WTC11 (cell line): ENCODE data around the gene TFAP2B.

Source experiments
- ATF2 ChIP-seq: sonication (generic); formaldehyde crosslinking; IDR thresholded peaks from 2 replicates; pipeline ENCODE4 v1.8.1; 2022; ENCODE audit warnings: low read depth, missing genetic modification reagents, borderline replicate concordance
- ATF3 ChIP-seq: sonication (generic); formaldehyde crosslinking; conservative IDR thresholded peaks from 2 replicates; pipeline ENCODE4 v1.8.1; 2022; ENCODE audit warnings: mild to moderate bottlenecking, missing genetic modification reagents
- CTCF ChIP-seq: fragments of 200-600 bp; IDR thresholded peaks from 2 replicates; pipeline ENCODE4 v1.8.0; 2022; ENCODE audit warnings: antibody characterized with exemption
- ESRRA ChIP-seq: sonication (generic); formaldehyde crosslinking; IDR thresholded peaks from 2 replicates; pipeline ENCODE4 v1.8.1; 2022; ENCODE audit warnings: mild to moderate bottlenecking, missing genetic modification reagents, borderline replicate concordance
- FOXP1 ChIP-seq: sonication (generic); formaldehyde crosslinking; IDR thresholded peaks from 2 replicates; pipeline ENCODE4 v1.8.0; 2022; ENCODE audit warnings: missing genetic modification reagents, mild to moderate bottlenecking, moderate library complexity, borderline replicate concordance
- MAX ChIP-seq: sonication (generic); formaldehyde crosslinking; IDR thresholded peaks from 2 replicates; pipeline ENCODE4 v1.8.0; 2022; ENCODE audit warnings: mild to moderate bottlenecking, missing genetic modification reagents
- MXD4 ChIP-seq: fragments of 250-450 bp; sonication (Bioruptor Pico); IDR thresholded peaks from 2 replicates; pipeline ENCODE4 v1.8.0; 2021; ENCODE audit warnings: mild to moderate bottlenecking, moderate library complexity, borderline replicate concordance
- STAT6 ChIP-seq: sonication (generic); formaldehyde crosslinking; conservative IDR thresholded peaks from 2 replicates; pipeline ENCODE4 v1.8.1; 2023; ENCODE audit warnings: mild to moderate bottlenecking, low read depth, missing genetic modification reagents, moderate library complexity
- USF2 ChIP-seq: sonication (generic); formaldehyde crosslinking; IDR thresholded peaks from 2 replicates; pipeline ENCODE4 v1.8.1; 2023; ENCODE audit warnings: mild to moderate bottlenecking, missing genetic modification reagents, moderate library complexity
- ZBTB43 ChIP-seq: sonication (generic); formaldehyde crosslinking; IDR thresholded peaks from 2 replicates; pipeline ENCODE4 v1.8.1; 2023; ENCODE audit warnings: mild to moderate bottlenecking, missing genetic modification reagents

GRCh38 chr6:50819904-50820868, 1.5 kb downstream of the TFAP2B start:
- TF ChIP-seq MXD4 (CRISPR knock-in tag) (no peak), CTCF (no peak), USF2 (CRISPR knock-in tag) (no peak), ZBTB43 (CRISPR knock-in tag) (no peak), ATF2 (CRISPR knock-in tag) (no peak), MAX (CRISPR knock-in tag) (no peak), STAT6 (CRISPR knock-in tag) (no peak), FOXP1 (CRISPR knock-in tag) (no peak), ESRRA (CRISPR knock-in tag) (no peak), ATF3 (CRISPR knock-in tag) (no peak)
